Activated gamma-delta T cell treated with Interleukin-2 at 50 U/mL for 16 hours (primary cell): ENCODE data around the gene CACFD1.

Source experiments
- DNase-seq: peaks from one replicate; pipeline ENCODE4 v3.0.0-alpha.2; 2020

The CACFD1 gene

DNA sequence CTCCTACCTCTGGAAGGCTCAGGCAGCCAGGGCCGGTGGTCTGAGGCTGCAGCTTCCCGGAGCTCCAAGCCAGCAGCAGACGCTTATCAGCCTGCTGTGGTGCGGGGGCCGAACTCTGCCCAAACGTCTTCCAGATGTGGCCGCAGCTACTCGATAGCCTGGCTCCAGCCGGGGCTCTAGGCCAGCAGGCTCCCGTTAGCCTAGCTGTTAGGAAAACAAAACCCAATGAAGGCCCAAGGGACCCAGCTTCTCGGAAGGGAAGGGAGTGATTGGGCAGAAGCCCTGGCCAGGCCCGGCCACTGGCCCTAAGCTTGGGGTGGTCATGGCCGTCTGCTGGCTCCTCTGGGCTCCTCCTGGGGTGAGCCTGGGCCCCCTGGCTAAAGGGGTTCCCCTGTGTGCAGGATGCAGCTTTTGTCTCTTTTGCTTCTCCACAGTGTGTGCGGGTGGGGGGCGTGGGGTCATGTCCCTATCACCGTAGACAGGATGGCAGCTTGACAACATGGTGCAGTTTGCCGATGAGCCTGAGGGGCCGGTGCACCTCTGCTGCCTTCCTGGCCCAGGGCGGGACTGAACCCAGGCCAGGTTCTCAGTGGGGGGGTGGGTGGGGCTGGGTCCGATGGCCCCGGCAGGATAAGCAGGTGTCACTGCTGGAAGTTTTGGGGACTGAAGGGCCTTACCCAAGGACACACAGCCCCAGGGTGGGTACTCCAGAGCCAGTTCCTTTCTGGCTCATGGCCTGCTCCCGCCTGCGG lies 46.3 kb downstream of the CACFD1 start:
- no peak for DNase-seq

DNA sequence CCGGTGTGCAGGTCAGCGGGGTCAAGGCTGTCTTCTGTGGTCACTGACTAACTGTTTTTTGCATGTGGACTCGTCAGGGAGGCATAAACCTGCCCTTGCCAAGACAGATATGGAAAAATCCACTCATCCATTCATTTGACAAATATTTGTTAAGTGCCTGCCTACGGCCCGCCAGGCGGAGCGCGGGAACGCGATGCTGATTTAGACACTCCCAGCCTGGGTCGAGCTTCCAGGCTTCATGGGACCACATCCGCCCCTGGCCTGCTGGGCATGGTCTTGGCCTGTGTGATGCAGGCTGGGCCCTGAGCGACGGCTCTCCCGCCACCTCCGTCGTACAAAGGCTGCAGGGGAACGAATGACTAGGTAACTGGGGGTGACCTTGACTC lies 46.9 kb downstream of the CACFD1 start:
- no peak for DNase-seq

DNA sequence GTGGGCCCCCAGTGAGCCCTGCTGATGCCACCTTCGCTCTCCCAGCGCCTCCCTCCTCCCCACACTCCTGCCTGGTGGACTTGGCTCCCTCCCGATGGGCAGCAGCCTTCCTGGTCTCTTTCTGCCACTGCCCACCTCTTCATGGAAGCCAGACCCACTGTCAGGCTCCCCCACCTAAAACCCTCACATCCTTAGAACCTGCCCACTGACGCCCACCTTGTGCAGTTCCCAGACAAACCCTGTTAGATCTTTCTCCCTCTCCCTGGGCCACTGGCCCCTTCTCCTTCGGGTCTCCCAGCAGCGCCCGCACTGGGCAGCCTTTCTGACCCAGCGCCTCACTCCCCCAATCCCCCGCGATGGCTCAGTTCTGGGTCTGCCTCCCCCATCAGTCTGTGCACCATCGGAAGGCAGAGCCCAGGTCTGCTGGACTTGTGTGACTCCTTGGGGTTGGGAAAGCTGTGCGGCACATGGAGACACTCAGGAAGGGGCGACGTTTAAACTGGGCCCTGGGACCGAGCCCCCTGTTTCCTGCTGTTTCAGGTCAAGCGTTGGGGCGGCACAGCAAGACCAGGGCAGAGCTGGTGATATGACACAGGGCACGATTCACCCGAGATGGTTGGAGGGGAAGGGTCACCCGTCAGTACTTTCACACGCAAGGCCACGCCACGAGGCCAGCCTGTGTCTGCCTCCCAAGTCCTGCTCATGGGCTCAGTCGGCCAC lies 47.6 kb downstream of the CACFD1 start:
- no peak for DNase-seq

GRCh38 chr9:133508046-133508445 lies 48.3 kb downstream of the CACFD1 start:
- no peak for DNase-seq

- peak; percentile 34 for DNase-seq
Observed at GRCh38 chr9:133509179-133510083, 49.7 kb downstream of the CACFD1 start.

DNA sequence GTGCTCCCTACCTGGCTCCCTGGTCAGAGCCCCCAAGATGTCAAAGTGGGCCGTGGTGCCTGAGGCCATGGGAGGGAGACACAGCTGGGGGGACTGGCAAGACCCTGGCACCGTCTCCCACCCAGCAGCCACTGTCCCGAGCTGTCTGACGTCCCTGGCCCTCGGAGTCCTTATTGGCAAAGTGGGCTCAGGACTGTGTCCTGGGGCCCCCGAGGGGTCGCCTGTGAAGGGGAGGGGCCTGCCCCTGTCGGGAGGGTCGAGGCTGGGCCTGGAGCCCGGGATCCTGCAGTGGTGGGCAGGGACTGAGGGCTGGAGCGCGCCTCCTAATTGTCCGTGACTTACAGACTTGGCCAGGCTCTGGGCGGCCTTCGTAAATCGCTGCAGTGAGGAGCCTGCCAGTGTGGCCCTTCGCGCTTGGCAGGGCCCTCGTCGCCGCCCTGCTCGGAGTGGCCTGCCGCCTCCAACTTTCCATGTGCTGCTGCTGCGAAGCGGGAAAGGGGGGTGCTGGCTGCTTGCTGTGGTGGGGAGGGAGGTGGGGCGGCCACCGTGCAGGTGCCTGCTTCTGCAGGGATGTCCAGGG lies 51.2 kb downstream of the CACFD1 start:
- DNase-seq, result no peak

GRCh38 chr9:133511607-133512006 lies 51.8 kb downstream of the CACFD1 start:
- DNase-seq, result no peak

DNA sequence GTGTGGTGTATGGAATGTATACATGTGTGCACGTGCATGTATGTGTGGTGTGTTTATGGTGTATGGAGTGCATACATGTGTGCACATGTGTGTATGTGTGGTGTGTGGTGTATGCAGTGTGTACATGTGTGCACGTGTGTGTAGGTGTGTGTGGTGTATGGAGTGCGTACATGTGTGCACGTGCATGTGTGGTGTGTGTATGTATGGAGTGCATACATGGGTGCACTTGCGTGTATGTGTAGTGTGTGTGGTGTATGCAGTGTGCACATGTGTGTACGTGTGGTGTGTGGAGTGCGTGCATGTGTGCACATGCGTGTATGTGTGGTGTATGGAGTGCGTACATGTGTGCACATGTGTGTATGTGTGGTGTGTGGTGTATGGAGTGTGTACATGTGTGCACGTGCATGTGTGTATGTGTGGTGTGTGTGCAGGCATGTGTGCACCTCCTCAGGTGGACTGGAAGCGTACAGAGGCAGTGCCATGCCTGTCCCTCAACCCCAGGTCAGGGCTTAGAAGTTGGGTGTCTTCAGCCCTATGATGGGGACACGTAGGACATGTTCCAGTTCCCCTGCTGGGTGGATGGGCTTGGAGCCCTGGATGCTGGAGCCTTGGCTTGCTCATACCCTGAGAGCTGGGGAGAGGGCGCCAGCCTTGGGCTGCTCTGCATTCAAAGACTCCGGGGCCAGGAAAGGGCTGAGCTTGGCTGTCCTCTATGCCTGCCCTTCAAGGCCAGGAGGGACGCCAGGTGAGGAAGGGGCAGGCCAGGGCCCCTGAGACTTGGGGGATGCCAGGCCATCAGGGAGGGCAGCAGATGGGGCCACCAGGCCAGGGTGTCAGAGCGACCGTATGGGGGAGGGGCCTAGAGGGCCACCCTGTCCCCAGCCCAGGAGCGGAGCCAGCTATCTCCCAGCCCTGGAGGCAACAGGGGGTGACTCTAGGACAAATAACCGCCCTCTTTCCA lies 52.8 kb downstream of the CACFD1 start:
- no peak for DNase-seq

DNA sequence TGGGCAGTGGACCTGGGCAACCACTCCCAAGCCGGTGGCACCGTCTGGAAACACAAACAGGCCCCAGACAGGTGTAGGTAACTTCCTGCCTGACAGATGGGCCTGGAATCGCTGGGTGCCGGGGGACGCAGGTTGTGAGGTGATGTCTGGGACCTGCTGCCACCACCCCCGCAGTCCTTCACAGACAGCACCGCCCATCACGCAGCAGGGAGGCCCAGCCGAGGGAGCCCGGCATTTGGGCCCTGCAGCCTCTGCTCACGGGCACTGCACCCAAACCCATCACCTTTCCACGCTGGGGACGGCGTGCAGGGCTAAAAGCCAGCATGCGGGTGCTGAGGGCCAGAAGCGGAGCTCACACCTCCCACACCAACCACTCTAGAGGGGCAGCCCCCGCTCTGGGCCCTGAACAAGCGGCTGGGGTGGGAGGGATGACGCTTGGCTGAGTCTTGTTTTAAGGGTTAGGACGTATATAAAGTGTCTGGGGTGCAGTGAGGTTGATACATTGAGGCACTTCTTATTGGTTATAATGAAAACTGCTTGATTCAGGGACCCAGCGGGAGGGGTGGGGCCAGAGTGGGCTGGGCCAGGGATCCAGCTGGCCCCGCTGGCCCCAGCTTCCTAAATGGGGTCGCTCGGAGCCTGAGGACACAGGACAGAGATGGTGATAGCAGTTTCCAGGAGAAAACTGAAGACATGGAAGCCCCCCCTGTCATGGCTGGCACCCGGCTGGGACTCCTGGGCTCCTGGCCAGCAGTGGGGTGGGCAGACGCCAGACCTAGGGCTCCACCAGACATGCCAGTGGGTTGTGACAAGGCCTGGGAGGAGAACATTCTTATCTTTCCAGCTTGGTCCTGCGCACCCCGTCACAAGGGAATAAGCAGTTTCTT lies 53.7 kb downstream of the CACFD1 start:
- DNase-seq, result no peak

DNA sequence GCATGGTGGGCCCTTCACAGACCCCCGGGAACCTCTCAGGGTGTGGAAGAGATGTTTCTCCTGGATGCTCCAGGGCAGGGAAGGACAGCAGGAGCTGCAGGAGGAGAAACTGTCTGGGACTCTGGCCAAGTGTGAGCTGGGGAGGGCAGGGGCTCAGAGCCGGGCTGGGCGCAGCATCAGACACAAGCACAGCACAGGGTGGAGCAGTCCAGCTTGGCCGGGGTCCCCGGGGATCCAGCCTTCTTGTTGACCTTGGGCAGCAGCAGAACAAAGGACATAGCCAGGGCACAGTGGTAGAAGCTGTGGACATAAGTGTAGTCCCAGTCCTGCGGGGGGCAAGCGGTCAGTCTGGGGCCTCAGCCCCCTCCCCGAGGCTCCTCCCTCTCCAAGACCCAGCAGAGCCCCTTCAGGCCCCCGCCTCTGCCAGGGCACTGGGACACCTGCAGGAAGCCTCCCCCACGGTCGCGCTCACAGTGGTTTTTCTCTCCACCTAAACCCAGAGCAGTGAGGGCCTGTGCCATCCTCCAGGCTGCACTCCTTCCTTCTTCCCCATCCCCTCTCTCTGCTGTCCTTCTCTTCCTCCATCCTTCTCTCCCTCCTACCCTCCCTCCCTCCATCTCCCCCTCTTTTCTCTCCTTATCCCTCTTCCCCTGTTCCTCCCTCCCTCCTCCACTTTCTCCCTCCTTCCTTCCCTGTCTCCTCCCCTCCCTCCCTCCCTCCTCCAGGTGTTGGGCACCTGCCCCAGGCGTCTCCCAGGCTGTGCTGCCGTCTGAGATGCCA lies 54.9 kb downstream of the CACFD1 start:
- no peak for DNase-seq

GRCh38 chr9:133515240-133515610 lies 55.4 kb downstream of the CACFD1 start:
- no peak for DNase-seq

GRCh38 chr9:133515615-133516255 lies 56.0 kb downstream of the CACFD1 start:
- DNase-seq, result no peak

GRCh38 chr9:133516256-133516960 lies 56.6 kb downstream of the CACFD1 start:
- DNase-seq, result no peak

DNA sequence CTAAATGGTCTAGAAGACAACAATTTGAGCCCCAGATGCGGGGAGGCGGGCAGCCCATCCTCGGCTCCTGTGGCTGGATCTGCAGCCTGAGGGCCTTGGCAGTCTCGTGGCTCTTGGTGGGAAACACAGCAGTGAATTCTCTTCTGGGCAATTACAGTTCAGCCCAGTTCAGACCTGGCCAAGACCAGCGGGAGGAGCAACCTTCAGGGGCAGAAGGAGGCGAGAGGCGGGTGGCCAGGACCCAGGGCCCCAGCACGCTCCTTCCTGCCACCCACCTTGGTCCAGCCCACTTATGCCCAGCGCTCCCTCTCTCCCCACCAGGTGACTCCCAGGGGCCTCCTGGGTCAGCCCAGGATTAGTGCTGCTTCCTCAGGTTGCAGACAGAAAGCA lies 57.2 kb downstream of the CACFD1 start:
- DNase-seq, result no peak

GRCh38 chr9:133517711-133518110 lies 57.9 kb downstream of the CACFD1 start:
- no peak for DNase-seq

- DNase-seq, result no peak
Observed at GRCh38 chr9:133518200-133518599, 58.4 kb downstream of the CACFD1 start.

- no peak for DNase-seq
Observed at GRCh38 chr9:133518706-133519449, 59.1 kb downstream of the CACFD1 start.

GRCh38 chr9:133519693-133520092 lies 59.9 kb downstream of the CACFD1 start:
- no peak for DNase-seq
